Inflammatory macrophage treated with lipopolysaccharide for 1 hour (primary cell): ENCODE data around the gene SLIT3.

Experiments used
- DNase-seq, 2 donors: peaks; one replicate each; pipeline ENCODE4 v3.0.0-alpha.2; 2020 to 2022

The SLIT3 gene

DNA sequence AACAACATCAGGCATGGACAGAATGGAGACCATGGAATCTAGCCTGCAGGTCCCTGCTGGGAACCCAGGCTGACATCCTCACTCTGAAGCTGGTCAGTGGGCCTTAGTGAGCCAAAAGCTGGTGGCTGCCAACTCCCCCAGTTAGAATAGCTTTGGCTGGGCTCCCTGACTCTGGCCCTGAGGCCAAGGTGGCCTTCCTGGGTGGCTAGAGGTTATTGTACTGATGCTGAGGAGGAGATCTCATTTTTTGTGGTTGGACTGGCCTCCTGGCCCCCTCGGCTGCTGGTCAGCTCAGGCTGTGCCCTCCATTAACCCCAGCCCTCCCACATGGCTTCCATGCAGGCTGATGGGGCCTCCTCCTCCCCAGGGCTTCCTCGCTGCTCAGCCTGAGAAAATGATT is 620.5 kb downstream of the SLIT3 start:
- no peak for DNase-seq

DNA sequence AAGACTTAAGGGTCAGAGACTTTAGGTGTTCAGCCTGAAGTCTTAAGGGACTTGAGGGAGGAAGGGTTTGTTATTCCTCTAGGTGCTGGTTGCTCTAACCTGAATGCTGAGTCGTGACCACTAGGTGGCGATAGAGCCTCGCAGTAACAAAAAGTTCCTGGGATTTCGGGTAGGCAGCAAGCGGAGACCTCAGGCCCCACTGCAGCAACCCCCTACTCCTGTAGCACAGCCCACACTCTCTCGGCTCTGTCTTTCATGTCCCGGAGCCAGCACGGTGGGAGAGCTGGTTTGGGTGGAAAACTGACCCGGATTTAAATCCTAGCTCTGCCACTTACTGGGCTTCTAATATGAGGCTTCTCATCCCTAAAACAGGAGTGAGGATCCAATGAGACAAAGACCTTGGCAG is 621.4 kb downstream of the SLIT3 start:
- peak; percentile 27 to 85 for DNase-seq

DNA sequence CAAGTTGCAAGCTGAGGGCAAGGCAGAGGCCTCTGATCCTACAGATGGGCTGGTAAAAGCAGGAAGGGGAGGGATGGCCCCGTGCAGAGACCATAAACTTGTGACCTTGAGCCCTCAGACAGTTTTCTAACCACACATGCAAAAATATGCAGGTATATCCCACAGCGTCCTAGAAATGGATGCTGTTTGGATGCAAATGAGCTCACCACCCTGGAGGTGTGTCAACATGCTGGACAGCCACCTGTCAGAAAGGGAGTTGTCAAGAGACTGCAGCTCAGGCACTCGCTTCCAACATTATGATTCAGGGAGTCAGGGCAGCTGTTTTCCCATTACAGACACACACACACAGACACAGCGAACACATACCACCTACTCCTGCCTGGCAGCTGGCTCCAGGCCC is 624.4 kb downstream of the SLIT3 start:
- DNase-seq = no peak

DNA sequence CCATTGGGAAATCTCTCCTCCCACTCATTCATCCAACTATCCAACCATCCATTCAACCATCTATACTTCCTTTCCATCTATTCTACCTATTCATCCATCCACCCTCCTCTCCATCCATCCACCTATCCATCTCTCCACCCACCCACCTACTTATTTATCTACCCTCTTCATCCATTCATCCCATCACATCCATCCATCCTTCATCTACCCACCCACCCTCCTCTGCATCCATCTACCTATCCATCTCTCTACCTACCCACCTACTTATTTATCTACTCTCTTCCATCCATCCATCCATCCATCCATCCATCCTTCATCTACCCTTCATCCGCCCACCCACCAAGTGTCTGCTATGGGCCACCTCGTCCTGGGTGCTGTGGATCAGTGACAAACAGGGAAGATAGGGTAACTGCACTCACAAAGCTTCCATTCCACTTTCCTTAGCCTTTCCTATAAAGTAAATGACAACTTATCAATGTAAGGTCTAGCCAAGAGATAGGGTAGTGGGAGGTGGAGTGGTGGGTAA is 625.0 kb downstream of the SLIT3 start:
- no peak for DNase-seq

DNA sequence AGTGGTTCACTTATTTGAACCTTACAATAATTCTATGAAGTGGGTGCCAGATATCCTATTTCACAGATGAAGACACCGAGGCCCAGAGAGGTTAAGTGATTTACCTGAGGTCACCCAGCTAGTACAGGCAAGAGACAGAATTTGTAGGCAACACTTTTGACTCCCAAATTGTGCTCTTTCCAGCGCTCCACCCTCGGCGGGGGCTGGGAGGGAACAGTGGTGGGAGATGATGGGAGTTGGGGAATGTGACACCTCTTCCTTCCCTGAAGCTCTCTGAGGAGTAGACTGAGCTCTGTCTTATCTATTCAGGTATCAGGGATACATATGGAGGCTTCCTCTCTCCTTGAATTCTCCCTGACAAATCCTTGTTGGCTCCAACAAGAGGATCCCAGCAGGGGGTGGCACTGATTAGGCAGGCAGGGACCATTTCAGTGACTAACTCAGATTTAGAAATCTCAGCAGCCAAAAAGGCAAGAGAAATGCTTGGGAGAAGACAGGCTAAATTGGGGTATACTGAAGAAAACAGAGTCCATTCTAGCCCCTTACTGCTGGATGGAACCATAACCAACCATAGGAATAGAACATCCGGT is 626.0 kb downstream of the SLIT3 start:
- no peak for DNase-seq

DNA sequence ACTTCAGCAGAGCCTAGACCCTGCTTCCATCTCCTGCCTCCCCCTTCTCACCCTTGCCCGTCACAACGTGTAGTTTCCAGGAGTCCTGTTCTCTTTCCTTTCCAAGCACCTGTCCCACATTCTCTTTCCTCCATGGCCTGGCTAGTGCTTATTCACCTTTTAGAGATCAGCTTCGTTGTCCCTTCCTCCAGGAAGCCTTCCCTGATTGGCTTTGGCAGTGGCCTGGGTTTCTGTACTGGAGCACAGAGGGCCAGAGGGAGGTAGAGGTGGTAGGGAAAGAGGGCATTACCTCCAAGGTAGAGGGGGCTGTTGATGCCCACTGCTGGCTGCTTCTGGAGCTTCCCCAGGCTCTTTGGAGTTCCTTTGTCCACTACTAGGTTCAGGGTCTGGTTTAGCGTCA is 628.1 kb downstream of the SLIT3 start:
- DNase-seq = no peak

DNA sequence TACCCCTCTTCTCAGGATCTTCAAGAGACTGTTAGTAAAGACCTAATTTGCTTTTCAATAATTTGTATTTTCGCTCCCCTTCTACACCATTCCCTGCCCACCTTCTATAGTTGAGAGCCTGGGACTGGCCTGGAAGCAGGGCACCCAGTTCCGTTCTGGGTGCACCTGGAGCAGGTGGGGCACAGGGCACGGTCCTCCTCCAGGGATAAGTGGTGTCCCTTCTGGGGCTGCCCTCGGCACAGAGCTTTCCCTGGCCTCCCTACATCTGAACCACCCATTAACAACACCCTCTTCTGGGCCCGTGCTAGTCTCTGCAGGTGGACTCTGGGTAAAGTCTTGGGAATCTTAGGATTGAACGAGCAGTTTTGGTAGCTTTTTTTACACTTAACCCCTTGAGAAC is 628.9 kb downstream of the SLIT3 start:
- DNase-seq = no peak

DNA sequence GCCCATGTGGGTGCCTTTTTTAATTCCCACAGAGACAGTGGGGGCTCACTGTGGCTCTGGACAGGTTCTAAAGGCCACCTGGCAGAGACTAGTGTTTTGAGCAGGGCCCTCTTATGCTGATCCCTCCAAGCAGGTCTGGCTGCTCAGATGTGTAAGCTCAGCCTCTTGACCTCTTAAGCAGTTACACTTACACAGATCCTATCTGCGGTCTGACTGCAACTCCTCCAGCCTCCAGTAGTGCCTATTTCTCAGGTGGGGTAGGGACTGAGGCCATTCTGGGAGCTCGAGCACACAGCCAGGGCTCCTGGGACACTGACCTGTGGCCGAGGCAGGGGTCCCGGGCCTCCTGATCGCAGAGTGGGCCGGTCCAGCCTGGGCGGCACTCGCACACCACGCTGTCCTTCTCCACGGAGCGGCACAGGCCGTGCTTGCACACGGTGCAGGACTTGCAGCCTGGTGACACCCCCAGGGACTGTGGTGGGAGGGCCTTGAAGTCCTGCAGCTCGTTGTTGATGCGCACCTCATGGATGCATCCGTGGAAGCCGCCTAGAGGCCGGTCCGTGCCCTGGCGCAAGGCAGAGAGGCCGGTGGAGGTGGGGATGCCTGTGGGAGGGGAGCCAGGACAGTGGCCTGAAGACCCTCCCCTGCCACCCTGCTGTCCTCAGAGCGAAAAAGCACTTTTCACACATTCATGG is 629.9 kb downstream of the SLIT3 start:
- no peak for DNase-seq

DNA sequence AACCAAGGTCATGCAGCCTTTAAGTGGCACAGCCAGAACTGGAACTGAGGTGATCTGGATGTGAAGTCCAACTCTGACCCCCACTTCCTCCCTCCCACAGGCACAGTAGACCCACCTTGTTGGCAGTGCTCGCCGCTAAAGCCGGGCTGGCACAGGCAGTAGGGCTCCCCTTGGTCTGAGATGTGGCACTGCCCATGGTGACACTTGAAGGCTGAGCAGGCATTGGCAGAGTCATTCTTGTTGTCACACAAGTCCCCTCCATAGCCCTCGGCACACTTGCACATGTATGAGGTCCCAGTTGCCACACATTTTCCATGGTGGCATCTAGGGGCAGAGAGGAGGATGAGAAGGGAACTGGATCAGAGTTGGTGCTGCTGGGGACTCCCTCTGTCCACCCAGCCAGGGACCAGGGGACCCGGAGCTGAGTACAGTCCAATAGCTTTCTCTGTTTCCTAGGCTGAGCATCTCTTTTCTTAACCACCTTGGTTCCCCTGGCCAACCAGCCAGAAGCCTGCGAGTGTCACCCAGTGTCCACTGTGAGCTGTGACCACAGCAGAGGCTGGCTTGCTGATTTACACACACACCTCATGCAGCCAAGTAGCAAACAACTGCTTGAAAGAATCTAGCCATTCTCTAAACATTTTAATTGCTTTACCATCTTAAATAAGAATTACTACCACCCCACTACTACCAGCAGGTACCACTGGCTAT is 631.1 kb downstream of the SLIT3 start:
- no peak for DNase-seq

DNA sequence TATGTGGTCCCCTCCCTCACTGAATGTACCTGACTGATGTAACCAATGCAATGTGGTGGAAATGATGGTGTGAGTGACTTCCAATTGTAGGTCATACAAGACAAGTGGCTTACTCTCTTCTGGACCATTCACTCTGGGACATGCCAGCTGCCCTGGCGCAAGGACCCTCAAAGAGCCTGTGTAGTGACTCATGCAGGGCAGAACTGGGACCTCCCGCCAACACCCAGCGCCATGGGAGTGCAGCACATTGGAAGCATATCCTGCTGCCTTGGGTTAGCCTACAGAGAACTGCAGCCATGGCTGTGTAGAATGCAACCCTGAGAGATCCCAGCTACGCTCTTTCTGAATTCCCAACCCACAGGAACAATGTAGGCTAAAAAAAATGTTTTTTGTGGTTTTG is 631.8 kb downstream of the SLIT3 start:
- no peak for DNase-seq

DNA sequence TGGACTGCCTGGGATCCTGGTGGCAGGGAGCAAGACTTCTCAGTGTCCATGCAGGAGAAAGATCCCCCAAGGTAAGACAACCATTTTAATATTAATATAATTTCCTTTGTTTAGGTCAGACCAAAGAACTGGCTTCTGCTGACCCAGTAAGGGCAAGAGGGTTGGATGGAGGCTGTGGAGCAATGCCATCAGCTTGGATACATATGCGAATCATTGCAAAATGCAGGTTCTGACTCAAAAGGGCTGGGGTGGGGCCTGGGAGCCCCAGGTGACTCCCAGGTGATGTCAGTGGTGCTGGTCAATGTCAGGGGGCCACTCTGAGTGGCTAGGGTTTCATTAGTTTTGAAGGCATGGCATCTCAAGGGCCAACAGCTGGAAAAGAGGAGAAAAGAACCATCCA is 632.9 kb downstream of the SLIT3 start:
- DNase-seq = no peak

DNA sequence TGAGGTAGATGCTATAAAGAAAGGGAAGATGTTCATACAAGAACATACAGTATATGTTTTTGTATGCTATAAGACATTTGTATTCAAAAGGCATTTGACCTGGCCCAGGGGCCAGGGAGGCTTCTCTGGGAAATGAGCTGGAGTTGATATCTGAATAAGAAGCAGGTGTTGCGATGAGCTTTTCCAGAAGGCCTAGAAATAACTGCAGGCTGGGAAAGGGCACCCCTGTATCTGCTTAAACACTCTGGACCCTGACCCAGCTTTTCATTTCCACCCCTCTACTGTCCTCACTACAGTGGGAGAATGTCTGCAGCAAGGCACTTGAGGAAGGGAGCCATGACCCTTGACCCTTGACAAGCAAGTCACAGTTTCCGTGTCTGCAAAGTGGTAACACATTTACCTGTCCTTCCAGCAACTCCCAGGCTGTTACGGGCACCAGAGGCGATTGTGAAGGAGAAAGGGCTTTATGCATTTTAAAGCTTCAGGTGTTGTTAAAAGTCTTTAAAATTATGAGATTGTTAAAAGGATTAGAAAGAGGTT is 633.6 kb downstream of the SLIT3 start:
- DNase-seq = no peak

DNA sequence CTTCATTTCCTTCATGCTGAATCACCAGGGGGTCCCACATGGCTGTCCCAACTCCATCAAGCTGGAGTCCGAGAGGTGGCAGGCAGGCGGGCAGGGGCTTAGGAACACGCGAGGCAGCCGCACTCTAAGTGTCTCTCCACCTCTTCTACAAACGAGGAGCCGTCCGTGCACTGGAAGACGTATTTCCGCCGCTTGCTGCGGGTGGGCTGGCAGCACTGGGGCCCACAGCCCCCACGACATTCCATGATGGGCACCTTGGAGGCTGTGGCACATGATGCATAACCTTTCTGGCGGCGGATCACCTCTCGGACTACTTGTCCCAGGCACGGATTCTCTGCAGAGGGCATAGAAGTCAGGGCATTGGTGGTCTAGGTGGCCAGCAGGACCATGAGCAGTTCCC is 634.6 kb downstream of the SLIT3 start:
- no peak for DNase-seq

DNA sequence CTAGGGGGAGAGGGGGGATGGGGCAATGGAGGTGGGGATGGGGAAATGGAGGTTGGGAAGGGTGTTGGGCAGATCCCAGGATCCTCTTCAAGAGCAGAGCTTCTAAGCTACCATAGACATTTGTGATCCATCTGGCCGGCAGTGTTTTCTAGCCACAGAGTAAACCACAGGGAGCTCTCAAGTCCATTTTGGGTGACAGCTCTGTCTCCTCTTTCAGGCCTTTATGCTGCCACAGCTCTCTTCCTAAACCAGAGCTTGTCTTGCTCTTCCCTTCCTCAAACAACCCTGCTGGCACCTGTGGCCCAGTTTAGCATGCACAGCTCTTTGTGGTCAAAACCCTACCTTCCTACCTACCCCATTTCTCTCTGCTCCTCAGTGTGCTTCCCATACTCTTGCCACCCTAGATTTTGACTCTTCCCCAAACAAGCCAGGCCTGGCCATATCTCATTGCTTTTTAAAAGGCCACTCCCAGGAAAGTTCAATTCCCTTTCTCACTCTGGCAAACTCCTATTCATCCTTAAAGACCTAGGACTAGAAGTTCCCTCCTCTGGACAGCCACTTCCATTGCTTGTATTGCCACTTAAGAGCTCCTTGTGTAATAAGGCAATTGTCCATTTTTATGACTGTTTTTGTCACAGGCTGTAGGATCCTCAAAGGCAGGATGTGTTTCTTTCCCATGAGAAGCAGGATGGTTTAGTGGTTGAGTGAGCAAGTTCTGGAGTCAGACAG is 637.5 kb downstream of the SLIT3 start:
- no peak for DNase-seq

DNA sequence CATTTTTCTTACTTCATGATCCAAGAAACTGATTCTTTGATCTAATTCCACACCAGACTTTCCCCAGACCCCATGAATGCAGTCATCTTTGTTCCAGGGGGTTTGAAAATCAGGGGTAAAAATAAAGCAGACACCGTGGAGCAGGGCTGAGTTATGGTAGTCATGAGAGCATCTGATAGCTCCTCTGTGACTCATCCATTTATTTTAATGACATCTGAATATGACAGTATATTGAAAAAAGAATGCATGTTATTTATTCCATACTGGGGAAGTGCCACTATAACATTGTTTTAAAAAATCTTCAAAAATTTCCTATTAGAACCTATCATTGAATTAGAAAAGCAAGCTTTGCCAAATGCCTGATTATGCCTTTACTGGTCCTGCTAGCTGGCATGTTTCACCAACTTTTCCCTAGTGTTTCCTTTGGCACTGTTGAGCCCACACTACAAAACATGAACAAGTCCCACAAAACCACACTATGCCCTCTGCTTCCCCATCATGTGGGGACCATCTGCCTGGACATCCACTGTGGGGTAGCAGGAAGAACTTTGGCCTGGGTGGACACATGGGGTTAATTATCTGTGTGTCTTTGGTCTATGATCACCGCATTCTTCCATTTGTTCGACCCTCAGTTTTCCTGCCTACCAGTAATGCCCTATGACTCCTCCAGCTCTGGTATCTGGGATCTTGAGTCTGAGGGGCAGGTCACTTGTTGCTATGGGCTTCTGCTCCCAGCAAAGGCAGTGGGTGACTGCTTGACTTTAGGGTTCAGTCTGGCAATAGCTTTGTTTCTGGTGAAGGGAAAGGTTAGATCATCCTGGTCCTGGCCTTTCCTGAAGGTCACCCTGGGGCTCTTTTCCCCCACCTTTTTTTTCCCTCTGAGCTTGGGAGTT is 639.1 kb downstream of the SLIT3 start:
- no peak for DNase-seq

DNA sequence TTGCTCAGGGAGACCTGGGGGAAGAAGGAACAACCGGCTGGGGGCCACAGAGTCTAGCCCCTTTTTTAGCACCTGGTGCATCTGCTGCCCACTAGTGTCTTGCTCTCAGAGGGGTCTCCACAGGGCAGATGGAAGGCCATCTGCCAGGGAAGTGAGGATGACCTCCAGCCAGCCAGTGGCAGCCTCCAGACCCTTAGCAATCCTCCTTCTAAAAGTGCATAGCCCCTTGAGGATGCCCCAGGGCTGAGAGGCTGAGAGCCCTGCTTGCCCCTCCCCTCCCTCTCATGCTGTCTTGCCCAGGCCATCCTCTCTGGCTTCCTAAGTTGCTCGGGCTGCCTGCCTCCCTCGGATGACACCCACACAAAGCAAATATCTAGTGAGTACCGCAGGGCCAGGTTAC is 640.2 kb downstream of the SLIT3 start:
- no peak for DNase-seq

DNA sequence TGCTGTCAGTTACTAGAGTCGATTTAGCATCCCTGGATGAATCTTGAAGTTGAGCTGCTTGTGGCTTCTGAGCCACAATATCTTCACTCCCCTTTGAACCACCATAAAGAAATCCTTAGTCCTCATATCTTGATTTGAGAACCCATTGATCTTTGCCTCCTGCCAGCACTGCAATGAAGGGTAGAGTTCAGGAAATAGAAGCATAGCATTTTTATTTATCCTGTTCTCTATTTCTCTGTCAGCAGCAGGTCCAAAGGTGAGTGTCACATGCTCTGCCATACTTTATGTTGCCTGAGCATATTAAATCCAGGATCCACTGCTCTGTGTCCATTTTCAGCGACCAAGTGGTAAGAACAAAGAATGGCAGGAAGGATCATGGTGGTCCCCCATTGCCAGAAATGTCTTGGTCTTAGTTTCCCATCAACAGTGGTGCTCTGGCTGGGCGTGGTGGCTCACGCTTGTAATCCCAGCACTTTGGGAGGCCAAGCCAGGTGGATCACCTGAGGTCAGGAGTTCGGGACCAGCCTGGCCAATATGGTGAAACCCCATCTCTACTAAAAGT is 641.6 kb downstream of the SLIT3 start:
- no peak for DNase-seq

DNA sequence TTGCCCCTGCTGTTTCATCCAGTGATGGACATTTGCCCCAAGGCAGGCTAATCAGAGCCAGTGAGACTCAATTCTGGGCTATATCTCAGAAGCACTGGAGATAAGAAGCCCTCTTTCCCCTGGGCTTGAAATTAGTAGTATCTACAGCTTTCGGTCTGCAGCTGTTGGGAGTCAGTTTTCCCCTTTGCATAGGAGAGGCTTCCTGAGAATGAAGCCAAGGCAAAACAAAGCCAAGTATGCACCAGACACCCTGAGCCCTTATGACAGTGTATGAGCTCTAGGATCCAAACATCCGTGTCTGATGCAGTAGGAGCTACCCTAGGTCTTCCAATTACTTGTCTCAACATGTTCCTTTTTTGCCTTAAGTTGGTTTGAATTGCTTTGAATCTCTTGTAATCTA is 642.5 kb downstream of the SLIT3 start:
- no peak for DNase-seq

DNA sequence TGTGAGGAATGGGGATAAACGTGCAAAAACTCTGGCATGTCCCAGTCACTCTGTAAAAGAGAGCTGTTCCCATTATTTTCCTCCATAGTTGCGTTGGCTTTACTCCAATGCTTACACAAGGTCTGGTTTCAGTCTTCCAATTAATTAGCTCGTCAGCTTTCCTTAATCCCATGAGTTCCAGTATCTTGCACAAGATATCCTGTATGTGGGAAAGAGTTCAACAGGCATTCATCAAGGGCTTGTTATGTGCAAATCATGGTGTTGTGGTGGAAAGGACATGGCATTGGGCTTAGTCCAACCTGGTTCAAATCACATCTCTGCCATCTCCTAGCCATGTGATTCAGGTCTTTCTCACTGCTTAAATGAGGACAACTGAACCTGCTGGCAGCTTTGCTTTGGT is 644.3 kb downstream of the SLIT3 start:
- no peak for DNase-seq

DNA sequence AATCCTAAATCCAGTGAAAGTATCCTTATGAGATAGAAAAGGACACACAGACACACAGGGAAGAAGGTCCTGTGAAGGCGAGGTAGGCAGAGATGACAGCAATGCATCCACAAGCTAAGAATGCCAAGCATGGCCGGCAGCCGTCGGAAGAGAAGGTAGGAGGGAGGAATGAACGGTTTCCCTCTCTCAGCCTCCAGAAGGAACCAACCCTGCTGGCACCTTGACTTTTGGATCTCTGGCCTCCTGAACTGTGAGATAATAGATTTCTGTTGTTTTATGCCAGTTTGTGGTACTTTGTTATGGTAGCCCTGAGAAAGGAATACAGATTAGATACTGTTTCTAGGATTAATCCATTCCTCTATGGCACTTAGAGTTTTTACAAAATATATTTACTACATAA is 645.6 kb downstream of the SLIT3 start:
- DNase-seq = no peak

DNA sequence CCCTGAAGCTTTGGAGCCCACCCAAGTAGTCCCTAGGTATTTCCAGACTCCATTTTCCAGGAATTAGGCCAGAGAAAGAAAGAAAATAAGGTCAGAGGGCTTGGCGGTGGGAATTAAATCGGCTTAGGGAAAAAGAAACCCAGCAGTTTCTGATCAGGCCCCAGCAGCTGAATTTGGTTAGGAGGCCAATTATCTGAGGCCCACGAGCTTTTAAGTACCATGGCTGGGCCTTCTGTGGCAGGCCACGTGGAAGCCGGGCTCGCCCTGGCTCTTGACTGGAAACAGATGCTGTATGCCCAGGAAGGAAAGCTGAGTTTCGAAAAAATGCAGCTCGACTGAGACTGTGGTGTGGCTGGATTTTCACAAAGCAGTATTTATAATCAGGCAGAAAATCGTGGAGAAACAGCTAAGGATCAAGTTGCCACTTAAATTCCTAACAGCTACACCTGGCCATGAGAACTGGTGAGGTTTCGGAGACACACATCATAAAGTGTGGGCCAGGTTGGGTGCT is 646.7 kb downstream of the SLIT3 start:
- DNase-seq = no peak

DNA sequence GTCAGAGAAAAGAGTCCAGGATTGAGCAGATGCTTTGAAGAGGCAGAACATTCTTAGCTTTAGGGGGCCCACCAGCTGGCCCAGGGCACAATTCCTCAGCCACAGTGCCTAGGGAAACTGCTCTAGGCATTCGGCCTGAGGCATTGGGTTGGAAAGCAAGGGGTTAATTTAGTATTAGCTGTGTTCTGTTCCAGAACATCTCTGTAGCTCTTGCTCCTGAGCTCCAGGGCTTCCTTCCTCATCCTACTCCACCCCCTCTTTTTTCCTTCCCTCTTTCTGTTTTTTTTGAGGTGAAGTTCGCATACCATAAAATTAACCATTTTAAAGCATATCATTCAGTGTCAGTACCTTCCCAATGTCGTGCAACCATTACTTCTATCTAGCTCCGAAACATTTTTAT is 647.3 kb downstream of the SLIT3 start:
- no peak for DNase-seq
